Smooth muscle cell (in vitro differentiated cells): ENCODE results near the gene NEAT1. TPM values are rescaled to one million over a fixed set of nuclear protein-coding genes. Genes with fewer than 3 reads are reported as not detected.

ENCODE experiments used
- DNase-seq: peaks from one replicate; lab custom pipeline; 2025; ENCODE audit not compliant: unreplicated experiment; lab: John Stamatoyannopoulos, UW
- H2AFZ ChIP-seq: fragments of 200-600 bp; sonication (generic); 2 replicates; pipeline ENCODE4 v1.6.0; 2016; ENCODE audit warnings: antibody characterized with exemption, low read depth, mild to moderate bottlenecking
- H3F3A ChIP-seq: fragments of 200-600 bp; sonication (generic); 2 replicates; pipeline ENCODE4 v1.6.0; 2017; ENCODE audit warnings: antibody characterized with exemption, low read depth
- H3K27ac ChIP-seq: fragments of 200-600 bp; sonication (generic); 2 replicates; pipeline ENCODE4 v1.5.1; 2016; ENCODE audit warnings: low read depth, mild to moderate bottlenecking
- H3K27me3 ChIP-seq: fragments of 200-600 bp; sonication (generic); 2 replicates; pipeline ENCODE4 v1.6.1; 2016; ENCODE audit warnings: low read depth, mild to moderate bottlenecking
- H3K36me3 ChIP-seq: fragments of 200-600 bp; sonication (generic); 2 replicates; pipeline ENCODE4 v1.5.1; 2016; ENCODE audit warnings: low read depth
- H3K4me1 ChIP-seq: fragments of 200-600 bp; sonication (generic); 2 replicates; pipeline ENCODE4 v1.5.1; 2016; ENCODE audit warnings: low read depth
- H3K4me2 ChIP-seq: fragments of 200-600 bp; sonication (generic); 2 replicates; pipeline ENCODE4 v1.6.0; 2016; ENCODE audit warnings: mild to moderate bottlenecking
- H3K4me3 ChIP-seq: fragments of 200-600 bp; sonication (generic); 2 replicates; pipeline ENCODE4 v1.5.1; 2016; ENCODE audit warnings: mild to moderate bottlenecking
- H3K79me2 ChIP-seq: fragments of 200-600 bp; sonication (generic); 2 replicates; pipeline ENCODE4 v1.6.0; 2016; ENCODE audit warnings: low read depth, mild to moderate bottlenecking
- H3K9ac ChIP-seq: fragments of 200-600 bp; sonication (generic); 2 replicates; pipeline ENCODE4 v1.6.0; 2016; ENCODE audit warnings: low read depth
- H3K9me3 ChIP-seq: fragments of 200-600 bp; sonication (generic); replicated peaks from 2 replicates; pipeline ENCODE4 v1.5.1; 2016; ENCODE audit warnings: low read depth
- H4K20me1 ChIP-seq: fragments of 200-600 bp; sonication (generic); 2 replicates; pipeline ENCODE4 v1.6.0; 2016; ENCODE audit warnings: low read depth
- CTCF ChIP-seq: fragments of 200-600 bp; sonication (generic); IDR thresholded peaks from 2 replicates; pipeline ENCODE4 v1.5.1; 2017; ENCODE audit warnings: borderline replicate concordance, mild to moderate bottlenecking, antibody characterized with exemption; ENCODE audit not compliant: insufficient read depth, poor library complexity, severe bottlenecking
- WGBS: methylation state at CpG from one replicate; pipeline ENCODE4 v1.1.7; 2016; ENCODE audit warnings: low lambda C conversion rate; 5-methylcytosine and 5-hydroxymethylcytosine counted together
- polyA plus RNA-seq: library from polyadenylated mRNA; unstranded; fragments of >200 nt; fragmentation: Nextera tagmentation; extraction: Ambion mirVana; gene quantifications from 2 replicates; pipeline ENCODE4 v1.2.1, GENCODE V29; 2016
- total RNA-seq: library from RNA; depleted of rRNA; stranded (reverse); fragments of >200 nt; gene quantifications from 2 replicates; pipeline ENCODE4 v1.2.3, GENCODE V29; 2014

Gene NEAT1
- total and polyA plus RNA-seq, 2 experiments from 2014 or later = 14.9 to 155 TPM

- H3K4me2 ChIP-seq = peak overlapping the region; percentile 74
- no peaks in the 10 kb centered on the region for H3K36me3 ChIP-seq
- 15% methylated on average over 12 of the region's 12 CpGs for WGBS
- no peaks in the 10 kb centered on the region for H3K27me3 ChIP-seq
- no peaks in the 10 kb centered on the region for H3K9me3 ChIP-seq
- peak overlapping the region; percentile 79 for H3K9ac ChIP-seq
- no peak overlapping the region for H2AFZ ChIP-seq
- H3K79me2 ChIP-seq = peaks cover 14% of the 10 kb centered on the region
- peaks cover 23% of the 10 kb centered on the region for H3K4me1 ChIP-seq
- H4K20me1 ChIP-seq = no peaks in the 10 kb centered on the region
- peaks cover 24% of the 10 kb centered on the region for H3F3A ChIP-seq
- peak overlapping the region; percentile 97 for H3K27ac ChIP-seq
- H3K4me3 ChIP-seq = peak overlapping the region; percentile 30
- no peak for TF ChIP-seq CTCF
- no peak for DNase-seq
Measured at GRCh38 chr11:65382804-65383368, 39.7 kb upstream of the NEAT1 start.

GRCh38 chr11:65383778-65384177, 38.8 kb upstream of the NEAT1 start:
- WGBS = 79% methylated on average over 6 of the region's 6 CpGs
- no peak overlapping the region for H2AFZ ChIP-seq
- H3K27me3 ChIP-seq = no peaks in the 10 kb centered on the region
- DNase-seq = no peak
- H3K36me3 ChIP-seq = no peaks in the 10 kb centered on the region
- H3K9ac ChIP-seq = peak overlapping the region; percentile 52
- peaks cover under 1% of the 10 kb centered on the region for H4K20me1 ChIP-seq
- H3K4me2 ChIP-seq = no peak overlapping the region
- peaks cover 29% of the 10 kb centered on the region for H3F3A ChIP-seq
- H3K4me1 ChIP-seq = peaks cover 27% of the 10 kb centered on the region
- TF ChIP-seq CTCF = no peak
- peaks cover 23% of the 10 kb centered on the region for H3K79me2 ChIP-seq
- H3K9me3 ChIP-seq = no peaks in the 10 kb centered on the region
- H3K4me3 ChIP-seq = no peak overlapping the region
- H3K27ac ChIP-seq = peak overlapping the region; percentile 97

GRCh38 chr11:65384301-65384889, 38.2 kb upstream of the NEAT1 start:
- H3K36me3 ChIP-seq = no peaks in the 10 kb centered on the region
- peaks cover 29% of the 10 kb centered on the region for H3F3A ChIP-seq
- no peak for TF ChIP-seq CTCF
- peak overlapping the region; percentile 97 for H3K27ac ChIP-seq
- peaks cover 29% of the 10 kb centered on the region for H3K79me2 ChIP-seq
- no peak overlapping the region for H3K4me3 ChIP-seq
- H3K9me3 ChIP-seq = no peaks in the 10 kb centered on the region
- no peaks in the 10 kb centered on the region for H3K27me3 ChIP-seq
- 50% methylated on average over 8 of the region's 8 CpGs for whole genome bisulfite sequencing
- H2AFZ ChIP-seq = no peak overlapping the region
- peaks cover 27% of the 10 kb centered on the region for H3K4me1 ChIP-seq
- peak overlapping the region; percentile 52 for H3K9ac ChIP-seq
- H3K4me2 ChIP-seq = no peak overlapping the region
- H4K20me1 ChIP-seq = peaks cover 7% of the 10 kb centered on the region
- no peak for DNase-seq
